Activated CD8-positive, alpha-beta memory T cell treated with anti-CD3 and anti-CD28 coated beads, Interleukin-2, amount 50 U/mL, for 48 hours (primary cell): ENCODE measurements around the gene ABCA12.

ENCODE experiments used
- DNase-seq: peaks from one replicate; pipeline ENCODE4 v3.0.0-alpha.2; 2020

The ABCA12 gene

GRCh38 chr2:215029936-215030335 is 108.5 kb downstream of the ABCA12 start:
- DNase-seq, result no peak

GRCh38 chr2:215028231-215028630 is 110.2 kb downstream of the ABCA12 start:
- no peak for DNase-seq

DNA sequence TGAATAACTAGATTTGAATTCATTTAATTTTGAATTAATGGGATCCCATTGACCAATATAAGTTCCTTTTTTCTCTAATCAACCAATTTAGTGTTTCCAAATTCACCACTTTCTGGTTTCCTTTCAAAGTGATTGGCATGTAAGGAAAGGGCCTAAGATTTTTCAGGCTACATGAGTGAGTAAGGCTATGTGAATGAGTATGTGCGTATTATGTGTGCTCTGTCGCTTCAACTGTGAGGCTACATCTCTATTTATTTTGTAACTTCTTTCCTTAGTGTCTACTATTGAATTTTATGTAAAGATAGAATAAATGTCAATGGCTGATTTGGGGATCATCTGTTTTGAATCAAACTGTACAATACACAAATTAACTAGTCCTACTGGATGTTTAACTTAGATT is 110.6 kb downstream of the ABCA12 start:
- no peak for DNase-seq

DNA sequence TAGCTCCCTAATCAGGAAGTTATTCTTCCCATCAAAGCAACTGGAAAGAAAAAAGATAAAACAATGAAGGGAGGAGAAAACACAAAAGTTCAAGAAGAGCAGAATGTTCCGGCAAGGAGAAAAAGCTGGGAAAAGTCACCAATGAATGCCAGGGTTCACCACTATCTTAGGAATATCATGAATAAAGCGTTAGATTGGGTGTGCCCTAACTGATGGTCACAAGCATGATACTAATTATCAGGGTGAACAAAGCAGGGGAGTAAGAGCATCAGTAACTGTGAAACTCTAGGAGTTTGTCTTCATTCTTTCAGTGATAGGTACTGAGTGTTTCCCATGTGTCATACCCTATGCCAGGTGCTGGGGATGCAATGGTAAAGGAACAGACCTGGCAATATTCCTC is 115.5 kb downstream of the ABCA12 start:
- no peak for DNase-seq

DNA sequence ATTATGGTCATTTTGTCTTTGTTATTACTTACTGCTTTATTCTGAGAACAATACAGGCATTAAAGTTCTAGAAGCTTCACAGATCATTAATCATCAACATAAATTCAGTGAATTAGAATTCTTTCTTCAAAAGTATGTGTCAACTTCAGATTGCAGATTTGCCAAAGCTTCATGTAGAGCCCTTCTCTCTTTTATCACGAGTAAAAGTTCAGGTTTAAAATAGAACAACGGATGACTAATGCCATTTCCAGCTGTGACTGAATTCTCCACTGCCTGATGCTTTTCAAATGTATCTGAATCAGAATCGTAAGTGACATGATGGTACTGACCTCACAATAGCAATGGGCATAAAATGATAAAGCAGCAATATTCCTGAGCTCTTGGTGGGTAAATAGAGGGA is 116.0 kb downstream of the ABCA12 start:
- DNase-seq, result no peak

DNA sequence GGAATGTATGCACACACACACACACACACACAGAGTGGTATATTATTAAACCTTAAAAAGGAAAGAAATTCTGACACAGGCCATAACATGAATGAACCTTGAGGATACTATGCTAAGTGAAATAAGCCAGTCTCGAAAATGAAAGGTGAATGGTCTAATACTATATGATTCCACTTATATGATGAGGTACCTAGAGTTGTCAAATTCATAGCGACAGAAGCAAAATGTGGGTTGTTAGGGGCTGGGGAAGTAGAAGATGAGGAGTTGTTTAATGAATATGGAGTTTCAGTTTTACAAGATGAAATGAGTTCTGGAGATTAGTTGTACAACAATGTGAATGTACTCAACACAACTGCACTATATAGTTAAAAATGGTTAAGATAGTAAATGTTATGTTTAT is 118.1 kb downstream of the ABCA12 start:
- DNase-seq, result no peak

GRCh38 chr2:215019521-215020145 is 118.8 kb downstream of the ABCA12 start:
- no peak for DNase-seq

DNA sequence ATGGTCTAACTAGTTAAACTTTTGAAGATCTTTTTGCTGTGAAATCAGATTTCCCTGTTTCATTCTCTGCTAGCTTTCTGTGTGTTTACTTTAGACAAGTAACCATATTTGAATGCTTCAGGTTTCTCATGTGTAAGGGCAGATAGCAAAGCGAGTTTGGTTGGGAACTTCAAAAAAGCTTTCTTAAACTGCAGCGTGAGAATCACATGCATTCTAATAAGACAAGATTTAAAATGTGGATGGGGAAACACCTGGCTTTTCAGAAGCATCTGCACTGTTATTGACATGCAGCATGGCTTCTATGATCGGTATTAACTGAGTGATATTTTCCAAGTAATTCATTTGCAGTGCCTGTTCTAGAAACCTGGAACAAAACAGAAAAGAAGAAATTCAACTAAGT is 119.3 kb downstream of the ABCA12 start:
- DNase-seq, result no peak

DNA sequence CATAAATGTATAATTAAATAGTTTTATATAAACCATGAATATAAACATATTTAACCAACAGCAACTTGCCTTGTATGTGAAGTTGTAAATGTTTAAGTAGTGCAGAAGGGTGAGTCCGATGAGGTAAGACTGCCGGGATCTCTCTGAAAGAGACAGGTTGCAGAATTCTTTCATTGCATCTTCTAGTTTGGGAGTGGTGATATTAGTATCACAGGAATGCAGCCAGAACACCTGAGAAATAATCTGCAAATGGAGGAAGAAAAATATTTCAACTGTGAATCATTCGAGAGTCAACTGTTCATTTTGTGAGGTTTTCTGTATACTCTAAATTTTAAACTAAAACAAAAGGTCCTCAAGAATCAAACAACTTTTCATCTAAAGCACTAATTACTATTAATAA is 123.0 kb downstream of the ABCA12 start:
- DNase-seq, result no peak

DNA sequence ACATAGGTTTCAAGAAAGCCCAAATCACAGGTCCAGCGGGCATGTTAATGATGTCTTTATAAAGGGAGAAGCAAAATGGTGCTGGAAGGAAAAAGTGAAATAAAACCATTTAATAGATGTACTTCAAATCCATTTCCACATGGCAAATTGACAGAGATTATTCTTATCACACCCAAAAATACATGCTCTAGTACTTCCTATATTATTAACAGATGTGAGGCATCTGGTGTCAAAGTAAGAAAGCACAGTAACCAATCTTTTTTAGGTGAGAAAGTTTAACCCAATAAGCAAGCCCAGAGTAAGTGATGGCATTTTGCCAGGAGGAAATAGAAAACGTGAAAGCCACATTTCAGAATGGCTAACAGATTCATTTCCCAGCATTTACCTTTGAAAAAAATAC is 128.0 kb downstream of the ABCA12 start:
- no peak for DNase-seq

DNA sequence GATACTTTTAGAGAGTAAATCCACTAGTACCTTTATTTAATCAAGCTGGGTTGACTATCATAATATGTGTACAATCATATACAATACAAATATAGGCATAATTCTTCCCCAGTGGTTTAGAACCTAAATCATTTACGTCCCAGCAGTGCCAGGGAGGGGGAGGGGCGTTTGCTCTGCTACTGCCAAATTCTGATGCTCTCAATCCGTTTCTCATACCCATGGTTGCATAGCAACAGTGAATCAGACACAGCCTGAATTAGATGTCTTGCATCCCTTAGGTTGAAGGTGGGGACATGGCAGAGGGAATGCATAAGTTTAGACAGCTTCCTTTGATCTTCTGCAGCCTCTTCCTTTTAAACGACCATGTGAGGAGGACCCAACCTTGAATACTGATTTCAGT is 135.4 kb downstream of the ABCA12 start:
- DNase-seq, result no peak

DNA sequence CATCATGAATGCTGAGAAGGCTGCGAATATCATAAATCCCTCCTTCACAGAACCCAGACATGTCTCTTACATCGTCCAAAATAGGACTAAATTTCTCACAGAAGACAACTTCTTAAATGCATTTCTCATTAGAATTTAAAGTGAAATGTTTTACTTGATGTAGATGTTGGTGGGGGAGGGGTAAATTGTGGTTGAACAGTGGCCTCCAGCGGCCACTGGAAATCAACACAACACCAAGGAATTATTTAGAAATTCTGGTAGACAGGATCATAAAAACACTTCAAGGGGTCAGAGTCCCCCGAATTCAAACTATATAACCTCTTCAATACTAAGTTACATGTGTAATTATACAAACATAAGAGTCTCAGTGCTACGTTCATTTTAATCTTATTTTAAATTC is 135.9 kb downstream of the ABCA12 start:
- DNase-seq, result no peak

DNA sequence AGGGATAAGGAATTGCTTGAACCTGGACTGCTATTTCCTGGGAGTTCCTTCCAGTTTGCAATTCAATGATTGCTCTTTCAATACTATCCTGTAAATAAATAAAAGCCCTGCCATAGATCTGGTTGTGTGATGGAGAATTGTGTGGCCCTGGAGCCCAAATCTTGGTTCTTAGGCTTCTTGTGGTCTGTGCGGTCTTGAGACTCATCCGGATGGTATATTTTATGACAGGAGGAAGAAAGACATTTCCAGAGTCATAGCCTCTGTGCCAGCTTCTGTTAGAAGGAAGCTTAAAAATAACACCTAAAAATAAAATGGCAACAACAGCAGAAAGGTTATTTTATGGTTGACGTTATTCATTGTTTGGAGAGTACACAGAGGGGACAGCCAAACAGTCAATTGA is 137.7 kb downstream of the ABCA12 start:
- no peak for DNase-seq

- DNase-seq, result no peak
Measured at GRCh38 chr2:214995926-214996670, 142.3 kb downstream of the ABCA12 start.

DNA sequence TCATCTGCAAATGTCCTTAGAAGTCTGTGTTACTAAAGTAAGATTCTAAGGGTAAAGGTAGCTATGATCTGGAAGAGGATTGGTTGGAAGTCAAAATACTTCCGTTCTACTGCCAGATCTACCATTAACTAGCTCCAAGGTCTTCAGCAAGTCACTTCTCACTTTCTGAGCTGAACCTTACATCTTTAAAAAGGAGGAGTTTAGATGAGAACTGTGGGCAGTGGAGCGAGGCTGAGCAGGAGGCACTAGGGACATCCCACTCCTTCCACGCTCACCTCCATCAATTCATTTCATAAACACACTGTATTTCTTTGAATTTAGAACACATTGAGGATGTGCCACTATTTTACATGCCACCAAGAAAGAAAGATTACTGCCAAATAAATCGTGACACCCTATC is 143.0 kb downstream of the ABCA12 start:
- DNase-seq, result no peak

- no peak for DNase-seq
Measured at GRCh38 chr2:214992911-214993310, 145.5 kb downstream of the ABCA12 start.

GRCh38 chr2:214989187-214989586 is 149.2 kb downstream of the ABCA12 start:
- no peak for DNase-seq

GRCh38 chr2:214987261-214987660 is 151.2 kb downstream of the ABCA12 start:
- DNase-seq, result no peak

DNA sequence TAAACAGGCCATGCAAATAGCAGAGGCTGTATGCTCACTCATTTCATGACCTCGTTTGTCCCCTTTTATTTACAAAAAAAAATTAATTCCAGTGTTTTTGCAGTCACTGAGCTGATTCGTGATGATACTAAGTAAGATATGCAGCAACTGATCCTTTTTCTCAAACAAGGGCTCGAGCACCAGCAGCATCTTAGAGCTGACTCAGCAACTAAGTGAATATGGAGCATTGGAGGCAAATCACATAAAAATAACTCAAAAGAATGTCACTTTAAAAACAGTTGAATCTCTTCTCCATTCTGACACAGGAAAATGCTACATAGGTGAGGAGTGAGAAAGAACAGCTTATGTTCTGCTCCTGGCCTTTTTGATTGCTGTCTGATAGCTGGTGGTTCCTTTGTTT is 152.8 kb downstream of the ABCA12 start:
- no peak for DNase-seq

DNA sequence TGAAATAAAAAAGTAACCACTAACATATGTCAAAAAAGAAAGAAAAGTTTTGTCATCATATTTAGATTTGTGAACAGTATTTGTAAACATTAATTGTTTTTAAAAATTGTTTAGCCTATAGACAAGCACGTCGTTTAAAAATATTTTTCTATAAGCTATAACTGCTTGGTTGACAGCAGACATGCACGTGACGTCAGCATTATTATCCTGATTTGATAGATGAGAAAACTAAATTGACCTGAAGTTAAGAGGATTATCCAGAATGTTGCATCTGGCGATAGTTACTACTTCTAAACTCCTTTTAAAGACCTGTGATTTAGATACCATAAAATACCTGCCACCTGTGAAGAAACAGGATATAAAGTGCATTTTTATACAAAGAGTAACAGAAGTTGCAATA is 172.0 kb downstream of the ABCA12 start:
- no peak for DNase-seq

GRCh38 chr2:214960677-214961076 is 177.7 kb downstream of the ABCA12 start:
- DNase-seq, result no peak

DNA sequence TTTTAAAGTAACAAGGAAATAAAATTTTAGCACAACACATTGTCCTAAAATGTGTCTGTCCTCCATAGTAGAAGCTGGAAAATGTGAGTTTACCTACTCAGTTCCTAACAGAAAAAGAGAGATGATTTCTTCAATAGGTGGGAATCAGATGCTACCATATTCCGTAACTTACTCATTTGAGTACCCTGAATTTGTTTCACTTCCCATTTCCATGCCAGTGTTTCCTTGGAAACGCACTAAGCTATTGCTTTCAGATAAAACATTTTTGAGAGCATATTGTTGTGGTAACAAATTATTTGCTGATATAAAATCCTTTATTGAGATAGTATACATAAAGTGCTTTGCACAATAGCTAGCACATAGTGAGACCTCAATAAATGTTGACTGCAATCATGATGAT is 191.5 kb downstream of the ABCA12 start:
- DNase-seq, result no peak

DNA sequence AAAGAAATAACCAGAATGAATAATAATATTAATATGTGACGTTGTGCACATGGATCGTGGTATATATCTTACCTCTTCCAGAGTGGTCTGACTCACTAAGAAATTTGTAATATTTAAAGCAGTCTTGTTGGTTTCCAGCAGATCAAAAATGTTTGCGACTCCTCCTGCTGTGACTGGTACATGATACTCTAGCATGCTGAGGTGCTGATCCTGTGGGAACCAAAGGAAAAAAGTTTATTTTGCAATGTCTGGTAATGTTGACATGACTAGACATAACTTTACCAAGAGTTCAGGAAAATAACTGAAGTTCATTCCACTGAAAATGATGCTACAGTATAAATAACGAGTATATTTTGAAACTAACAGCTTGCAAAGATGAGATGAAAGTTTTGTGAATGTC is 204.4 kb downstream of the ABCA12 start:
- no peak for DNase-seq

GRCh38 chr2:214904634-214905033 is 233.8 kb downstream of the ABCA12 start:
- no peak for DNase-seq

- DNase-seq, result no peak
Measured at GRCh38 chr2:214904176-214904575, 234.2 kb downstream of the ABCA12 start.
